Stimulated activated naive CD4-positive, alpha-beta T cell (primary cell): ENCODE results near the gene PEX1.
A peak's percentile ranks its signal among the peaks of the same experiment; 100 is the strongest.
"Not testable (repeated sequence)": the region's sequence is repeated elsewhere in the genome, so short reads cannot be mapped to it uniquely, and the experiment has no call there.

Experiments
- DNase-seq, 6 experiments: peaks; one replicate each; lab custom pipeline; 2025; lab: John Stamatoyannopoulos, UW

The PEX1 gene

GRCh38 chr7:92528188-92528957 is at the start of gene PEX1, which contains the start of gene RBM48:
Gene PEX1, minus strand, starts transcription at chr7:92528520. Its CDS starts 85 bp downstream, at chr7:92528435.
Gene RBM48, plus strand, starts transcription at chr7:92528795. Its CDS starts 19 bp downstream, at chr7:92528814.
- DNase-seq, result peak; percentile 93 to 98 (median 95)

DNA sequence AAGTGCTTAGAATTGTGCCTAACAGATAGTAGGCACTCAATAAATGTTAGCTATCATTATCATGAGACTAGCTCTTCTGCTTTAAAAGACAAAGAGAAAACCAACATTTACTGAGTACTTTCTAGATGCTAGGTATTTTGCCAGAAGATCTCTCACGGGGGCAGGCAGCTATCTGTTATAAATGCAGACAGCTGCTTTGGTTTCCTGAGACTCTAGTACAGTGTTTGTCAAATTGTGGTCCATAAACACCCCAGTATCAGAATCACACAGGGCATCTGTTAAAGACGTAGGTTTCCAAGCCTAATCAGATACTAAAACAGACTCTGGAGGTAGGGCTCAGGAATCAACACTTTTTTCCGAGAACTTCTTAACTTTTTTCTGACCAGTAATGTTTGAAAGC is 48.0 kb upstream of the PEX1 start:
- no peak for DNase-seq

- no peak for DNase-seq
Observed at GRCh38 chr7:92569137-92569536, 40.8 kb upstream of the PEX1 start.

DNA sequence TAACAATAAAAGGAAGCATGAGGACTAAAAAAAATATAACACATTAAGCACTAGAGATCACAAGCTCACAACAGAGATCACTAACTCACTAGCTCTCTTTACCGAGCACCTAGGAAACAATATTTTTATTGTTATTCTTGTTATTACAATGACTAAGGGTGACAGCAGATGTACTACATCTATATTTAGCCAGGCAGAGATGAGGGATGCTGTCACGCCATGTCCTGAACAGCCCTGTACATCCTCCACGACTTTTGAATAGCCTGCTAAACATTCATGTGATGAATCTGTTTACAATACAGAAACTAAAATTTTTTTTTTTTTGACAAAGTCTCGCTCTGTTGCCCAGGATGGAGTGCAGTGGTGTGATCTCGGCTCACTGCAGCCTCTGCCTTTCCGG is 39.1 kb upstream of the PEX1 start:
- no peak for DNase-seq

DNA sequence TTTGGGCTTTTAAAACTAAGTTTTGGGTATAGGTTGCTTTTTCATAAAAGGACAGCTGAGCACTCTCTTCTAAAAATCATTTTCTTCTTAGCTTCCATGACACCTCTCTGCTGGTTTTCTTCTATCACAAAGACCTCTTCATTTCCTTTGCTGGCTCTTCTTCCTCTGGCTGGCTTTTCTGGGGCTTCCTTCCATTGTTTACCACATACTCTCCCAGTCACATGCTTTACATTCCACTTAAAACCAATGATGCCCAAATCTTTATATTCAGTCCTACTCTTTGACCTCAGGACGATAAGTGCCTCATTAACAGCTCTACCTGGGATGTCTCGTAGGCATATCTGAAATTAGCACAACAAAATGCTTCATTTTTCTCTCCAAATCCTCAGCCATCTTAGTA is 35.0 kb upstream of the PEX1 start:
- no peak for DNase-seq

DNA sequence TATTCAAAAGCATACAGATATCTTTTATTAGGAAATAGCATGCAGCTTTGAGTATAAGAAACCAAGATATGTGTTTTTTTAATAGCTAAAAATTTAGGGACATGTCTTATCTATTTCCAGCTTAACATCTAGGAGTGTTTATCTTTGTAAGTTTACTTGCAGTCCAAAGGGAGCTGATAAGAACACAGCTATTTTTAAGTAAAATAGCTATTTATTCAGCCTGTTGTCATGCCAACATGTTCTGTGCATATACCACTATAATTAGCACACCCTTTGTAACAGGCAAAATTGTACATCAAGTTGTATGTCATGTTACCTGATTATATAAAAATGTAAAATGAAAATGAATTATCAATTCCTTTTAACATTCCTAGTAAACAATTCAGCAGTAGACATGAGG is 32.3 kb upstream of the PEX1 start:
- DNase-seq, result no peak

GRCh38 chr7:92557808-92558362 is 29.6 kb upstream of the PEX1 start:
- DNase-seq, result no peak

GRCh38 chr7:92557249-92557648 is 28.9 kb upstream of the PEX1 start:
- no peak for DNase-seq

DNA sequence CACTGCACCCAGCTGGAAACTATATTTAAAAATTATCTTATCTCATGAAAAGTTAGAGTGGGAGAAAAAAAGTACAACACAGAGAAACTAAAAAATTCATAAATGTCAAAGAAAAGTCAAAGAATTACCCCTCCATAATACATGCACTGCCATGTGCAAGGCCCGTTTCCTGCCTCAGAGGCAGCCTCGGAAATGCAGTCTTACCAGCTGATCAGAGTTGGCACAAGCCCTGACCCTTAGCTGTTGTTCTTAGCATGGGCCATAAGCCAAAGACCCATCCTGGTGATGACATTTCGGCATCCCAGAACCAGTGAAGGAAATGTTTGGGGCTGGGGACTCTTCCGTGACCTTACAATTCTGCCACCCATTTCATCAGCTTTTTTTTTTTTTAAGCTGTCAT is 21.9 kb upstream of the PEX1 start:
- DNase-seq, result no peak

DNA sequence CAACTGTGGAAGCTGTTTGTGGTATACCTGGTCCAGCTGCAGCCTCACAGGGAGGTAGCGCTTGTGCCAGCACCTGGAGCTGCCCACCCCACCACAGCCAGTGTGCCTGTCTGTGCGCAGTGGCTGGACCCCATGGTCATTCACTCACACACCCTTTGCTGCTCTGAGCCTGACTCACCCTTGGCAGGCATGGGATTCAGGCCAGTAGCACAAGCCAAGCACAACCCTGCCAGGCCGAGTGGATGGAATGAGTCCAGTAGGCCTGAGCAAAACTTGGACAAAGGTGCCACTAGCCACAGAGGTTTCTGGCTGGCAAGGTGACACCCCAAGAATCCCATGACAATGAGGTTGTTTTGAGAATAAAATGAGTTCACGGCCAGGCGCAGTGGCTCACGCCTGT is 19.3 kb upstream of the PEX1 start:
- no peak for DNase-seq

GRCh38 chr7:92546856-92547497 is 18.7 kb upstream of the PEX1 start:
- DNase-seq, result no peak

DNA sequence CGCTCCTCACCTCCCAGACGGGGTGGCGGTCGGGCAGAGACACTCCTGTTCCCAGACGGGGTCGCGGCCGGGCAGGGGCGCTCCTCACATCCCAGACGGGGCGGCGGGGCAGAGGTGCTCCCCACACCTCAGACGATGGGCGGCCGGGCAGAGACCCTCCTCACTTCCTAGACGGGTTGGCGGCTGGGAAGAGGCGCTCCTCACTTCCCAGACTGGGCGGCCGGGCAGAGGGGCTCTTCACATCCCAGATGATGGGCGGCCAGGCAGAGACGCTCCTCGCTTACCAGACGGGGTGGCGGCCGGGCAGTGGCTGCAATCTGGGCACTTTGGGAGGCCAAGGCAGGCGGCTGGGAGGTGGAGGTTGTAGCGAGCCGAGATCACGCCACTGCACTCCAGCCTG is 16.8 kb upstream of the PEX1 start:
- DNase-seq, result not testable (repeated sequence)

DNA sequence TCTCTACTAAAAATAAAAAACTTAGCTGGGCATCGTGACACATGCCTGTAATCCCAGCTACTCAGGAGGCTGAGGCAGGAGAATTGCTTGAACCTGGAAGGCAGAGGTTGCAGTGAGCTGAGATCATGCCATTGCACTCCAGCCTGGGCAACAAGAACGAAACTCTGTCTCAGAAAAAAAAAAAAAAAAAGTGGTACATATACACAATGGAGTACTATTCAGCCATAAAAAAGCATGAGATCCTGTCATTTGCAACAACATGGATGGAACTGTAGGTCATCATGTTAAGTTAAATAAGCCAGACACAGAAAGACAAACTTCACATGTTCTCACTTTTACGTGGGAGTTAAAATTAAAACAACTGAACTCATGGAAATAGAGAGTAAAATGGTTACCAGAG is 15.2 kb upstream of the PEX1 start:
- not testable (repeated sequence) for DNase-seq

GRCh38 chr7:92534572-92534971 is 6.3 kb upstream of the PEX1 start:
- no peak for DNase-seq

GRCh38 chr7:92528958-92529264 is 591 bp upstream of the PEX1 start:
- no peak for DNase-seq

DNA sequence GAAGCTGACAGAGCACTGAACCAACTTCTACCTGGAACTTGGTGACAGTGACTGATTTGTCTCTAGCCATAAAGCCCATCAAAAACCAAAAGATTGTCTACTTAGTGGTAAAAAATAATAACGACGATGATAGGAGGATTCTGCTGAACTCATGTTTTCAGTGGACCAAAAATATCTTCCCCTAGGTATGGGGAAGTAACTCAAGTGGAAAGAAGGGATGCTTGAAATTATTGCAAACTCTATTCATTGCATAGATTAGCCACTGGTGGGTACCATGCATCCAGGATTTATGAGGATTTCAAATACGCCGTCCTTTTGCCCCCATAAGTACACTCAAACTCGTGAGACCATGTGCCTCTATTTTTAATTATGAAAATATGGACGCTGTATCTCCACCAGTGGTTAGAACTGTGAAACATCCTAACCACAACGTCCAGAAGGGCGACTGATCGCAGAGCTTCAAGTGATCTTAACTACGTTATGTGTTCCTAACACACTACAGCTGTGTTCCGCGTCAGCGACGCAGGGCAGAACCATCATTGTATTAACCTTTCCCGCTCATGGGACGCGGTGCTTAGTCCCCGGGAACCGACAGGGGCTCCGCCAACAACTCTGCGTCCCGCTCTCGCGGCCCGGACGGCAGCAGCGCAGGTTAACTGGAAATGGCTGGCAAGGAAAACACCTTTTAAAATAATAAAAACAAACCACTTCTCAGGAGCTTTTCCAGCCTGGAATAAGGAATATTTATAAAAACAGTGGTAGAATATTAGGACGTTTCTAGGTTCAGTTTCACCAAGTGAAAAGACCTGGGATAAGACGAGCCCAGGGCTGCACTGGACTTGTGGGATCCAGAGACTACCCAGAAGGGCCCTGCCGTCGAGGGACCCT is 776 bp downstream of the PEX1 start:
- DNase-seq, result peak; percentile 21 to 68 (median 40)

GRCh38 chr7:92523110-92523509 is 5.2 kb downstream of the PEX1 start:
- no peak for DNase-seq

DNA sequence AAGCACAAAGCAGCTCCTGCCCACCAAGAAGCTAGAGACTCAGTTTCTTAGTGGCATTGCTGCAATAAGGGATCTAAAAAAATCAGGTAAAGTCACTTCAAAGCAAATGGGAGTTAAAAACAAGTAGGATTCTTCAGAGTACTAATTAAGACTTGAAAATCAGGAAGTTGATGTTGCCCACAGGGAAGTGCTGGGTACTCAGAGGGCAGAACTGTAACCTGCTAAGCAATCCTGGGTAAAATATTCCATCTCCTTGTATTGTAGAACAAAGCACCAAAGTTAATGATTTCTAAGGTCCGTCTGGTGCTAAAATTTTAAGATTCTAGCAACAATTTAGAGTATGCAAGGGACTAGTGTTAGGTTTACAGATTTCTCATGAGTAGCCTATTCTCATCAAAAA is 8.3 kb downstream of the PEX1 start:
- no peak for DNase-seq

DNA sequence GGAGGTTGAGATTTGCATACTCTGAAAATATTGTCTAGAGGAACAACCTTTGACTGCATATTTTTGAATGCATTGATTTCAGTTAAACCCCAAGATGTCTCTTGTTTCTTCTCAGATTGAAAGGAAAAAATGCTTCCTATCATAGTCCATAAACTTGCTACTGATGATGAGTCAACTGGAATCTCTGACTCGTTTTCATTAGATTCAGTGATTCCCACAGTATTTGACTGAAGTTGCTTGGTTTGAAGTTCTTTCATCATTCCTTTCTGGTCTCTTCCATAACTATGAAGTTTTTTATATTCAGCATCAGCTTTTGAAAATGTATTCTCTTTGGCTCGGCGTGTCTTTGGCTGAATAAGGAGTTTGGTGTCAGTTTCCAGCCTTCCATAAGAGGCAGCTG is 10.7 kb downstream of the PEX1 start:
- DNase-seq, result no peak

DNA sequence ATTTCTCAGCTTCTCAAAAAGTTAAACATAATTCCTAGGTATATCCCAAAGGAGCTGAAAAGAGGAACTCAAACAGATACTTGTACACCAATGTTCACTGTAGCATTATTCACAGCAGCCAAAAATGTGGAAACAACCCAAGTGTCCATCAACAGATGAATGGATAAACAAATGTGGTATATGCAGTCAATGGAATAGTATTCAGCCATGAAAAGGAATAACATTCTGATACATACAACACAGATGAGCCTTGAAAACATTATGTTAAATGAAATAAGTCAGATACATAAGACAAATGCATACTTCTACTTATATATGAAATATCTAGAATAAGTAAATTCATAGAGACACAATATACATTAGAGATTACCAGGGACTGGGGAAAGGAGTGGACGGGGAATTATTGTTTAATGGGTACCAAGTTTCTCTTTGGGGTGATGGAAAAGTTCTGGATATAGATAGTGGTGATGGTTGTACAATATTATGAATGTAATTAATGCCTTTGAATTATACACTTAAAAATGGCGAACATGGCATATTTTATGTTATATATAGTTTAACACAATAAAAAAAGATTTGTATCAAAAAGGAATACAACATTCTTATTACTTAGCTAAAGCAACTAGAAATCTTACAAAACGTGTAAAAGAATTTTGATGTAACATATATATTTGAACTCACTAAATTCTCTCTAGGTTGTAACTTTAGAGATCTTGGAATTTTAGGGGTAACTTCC is 15.0 kb downstream of the PEX1 start:
- DNase-seq, result no peak

GRCh38 chr7:92508946-92509345 is 19.4 kb downstream of the PEX1 start:
- DNase-seq, result no peak

GRCh38 chr7:92506363-92506762 is 22.0 kb downstream of the PEX1 start:
- DNase-seq, result no peak
